Psoas muscle (tissue), 8 donors: Measurements from ENCODE around the gene PITPNM2. TPM values are rescaled to one million over a fixed set of nuclear protein-coding genes. Genes with fewer than 3 reads are reported as not detected.

ENCODE experiments used
- ATAC-seq, 4 donors: fragments of 200-7000 bp; cut with Tn5 transposase; one replicate each; pipeline ENCODE4 v1.9.1; 2020; ENCODE audit warnings: moderate library complexity in 3 of 4, mild to moderate bottlenecking in 2 of 4
- DNase-seq, 2 donors: peaks; one replicate each; pipeline ENCODE4 v3.0.0-alpha.2; 2020
- H3K27ac ChIP-seq: fragments of 200-600 bp; one replicate; pipeline ENCODE4 v1.8.0; 2022
- H3K27me3 ChIP-seq, 3 donors: fragments of 200-600 bp in 1 of 3; one replicate each; pipeline versions ENCODE4 v1.6.1 to v1.8.0; 2013 to 2022; ENCODE audit warnings: low read length in 2 of 3, mild to moderate bottlenecking in 2 of 3, moderate library complexity in 1 of 3; ENCODE audit not compliant: insufficient read depth in 3 of 3
- H3K36me3 ChIP-seq, 2 donors: fragments of 200-600 bp in 1 of 2; one replicate each; pipeline versions ENCODE4 v1.6.1 to v1.8.0; 2013 to 2022; ENCODE audit warnings: low read depth in 1 of 2, mild to moderate bottlenecking in 1 of 2, moderate library complexity in 1 of 2; ENCODE audit not compliant: insufficient read depth in 1 of 2
- H3K4me1 ChIP-seq: fragments of 200-600 bp; one replicate; pipeline ENCODE4 v1.8.0; 2022
- H3K4me3 ChIP-seq: fragments of 200-600 bp; one replicate; pipeline ENCODE4 v1.8.0; 2022; ENCODE audit warnings: mild to moderate bottlenecking
- H3K9me3 ChIP-seq: fragments of 200-600 bp; one replicate; pipeline ENCODE4 v1.8.0; 2022
- WGBS, 3 donors: extraction: QIAGEN DNeasy Blood & Tissue Kit; methylation state at CpG; one replicate each; pipeline versions ENCODE4 v1.1.6 to v1.1.7; 2013; 5-methylcytosine and 5-hydroxymethylcytosine counted together
- intact Hi-C, 2 donors: fragments of 100-400 bp; cut with DNase I; formaldehyde crosslinking; loops; one replicate each; pipeline versions ENCODE4 v1.11.0 to v1.14.2; 2022
- polyA plus RNA-seq, 3 donors: library from polyadenylated mRNA; stranded (reverse); fragments of 200-250 nt; gene quantifications; one replicate each; pipeline ENCODE4 v1.2.3, GENCODE V29; 2013
- total RNA-seq, 4 donors: library from RNA; stranded (reverse); fragmentation: NEBNext Ultra II Directional in 2 of 4; extraction: Animal tissue kit (Norgen Biotek cat#: 25700) in 2 of 4; gene quantifications; one replicate each; pipeline versions ENCODE4 v1.2.1 to v1.2.4, GENCODE V29; 2021 to 2023
- TF ChIP-seq, protein P1 (sequence below): fragments of 200-600 bp; IDR thresholded peaks from one replicate; pipeline ENCODE4 v1.8.0; 2022; ENCODE audit warnings: antibody characterized with exemption
- donor health status: healthy with polysubstance abuse.
- donor health status: DM: no; HTN: no; CAD: no; lungs with moderate emphysema.
- donor health status: Bipolar disorder and iron deficiency.
- donor health status: healthy.
- donor health status: DM: yes; HTN: yes; CAD: no.
- donor health status: DM: no; HTN: no; CAD: no.
- donor health status: DM: no; HTN: no; CAD: no.
- donor health status: DM: yes; HTN: yes; CAD: no.

PITPNM2 gene
- total and polyA plus RNA-seq, 7 donors: 2.2 to 7.4 (median 4.6) TPM

DNA sequence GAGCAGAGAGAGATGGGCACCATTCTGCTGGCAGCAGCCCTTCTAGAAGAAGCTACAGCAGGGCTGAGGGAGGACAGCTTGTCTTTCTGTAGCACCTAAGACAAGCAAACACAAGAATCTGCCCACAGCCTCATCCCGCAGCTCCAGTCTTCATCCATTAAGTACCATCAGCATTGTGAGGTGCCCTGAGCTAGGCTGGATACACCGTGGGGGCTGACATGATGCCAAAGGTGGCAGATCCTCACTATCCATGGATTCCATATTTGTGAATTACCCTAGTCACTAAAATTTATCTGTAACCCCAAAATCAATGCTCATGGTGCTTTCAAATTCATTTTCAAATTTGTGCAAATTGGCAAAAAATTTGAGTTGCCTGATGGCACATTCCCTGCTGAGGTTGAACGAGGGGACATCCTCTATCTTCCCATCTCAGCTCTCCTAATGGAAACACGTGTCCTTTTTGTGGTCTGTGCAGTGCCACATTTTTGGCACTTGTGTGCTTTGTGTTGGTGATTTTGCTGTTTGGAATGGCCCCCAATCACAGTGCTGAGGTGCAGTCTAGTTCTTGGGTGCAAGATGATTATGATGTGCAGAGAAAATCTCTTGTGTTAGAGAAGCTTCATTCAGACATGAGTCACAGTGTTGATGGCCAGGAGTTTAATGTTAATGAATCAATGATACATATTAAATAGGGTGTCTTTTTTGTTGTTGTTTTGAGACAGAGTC lies 7.0 kb downstream of the PITPNM2 start:
- ATAC-seq: no peak

DNA sequence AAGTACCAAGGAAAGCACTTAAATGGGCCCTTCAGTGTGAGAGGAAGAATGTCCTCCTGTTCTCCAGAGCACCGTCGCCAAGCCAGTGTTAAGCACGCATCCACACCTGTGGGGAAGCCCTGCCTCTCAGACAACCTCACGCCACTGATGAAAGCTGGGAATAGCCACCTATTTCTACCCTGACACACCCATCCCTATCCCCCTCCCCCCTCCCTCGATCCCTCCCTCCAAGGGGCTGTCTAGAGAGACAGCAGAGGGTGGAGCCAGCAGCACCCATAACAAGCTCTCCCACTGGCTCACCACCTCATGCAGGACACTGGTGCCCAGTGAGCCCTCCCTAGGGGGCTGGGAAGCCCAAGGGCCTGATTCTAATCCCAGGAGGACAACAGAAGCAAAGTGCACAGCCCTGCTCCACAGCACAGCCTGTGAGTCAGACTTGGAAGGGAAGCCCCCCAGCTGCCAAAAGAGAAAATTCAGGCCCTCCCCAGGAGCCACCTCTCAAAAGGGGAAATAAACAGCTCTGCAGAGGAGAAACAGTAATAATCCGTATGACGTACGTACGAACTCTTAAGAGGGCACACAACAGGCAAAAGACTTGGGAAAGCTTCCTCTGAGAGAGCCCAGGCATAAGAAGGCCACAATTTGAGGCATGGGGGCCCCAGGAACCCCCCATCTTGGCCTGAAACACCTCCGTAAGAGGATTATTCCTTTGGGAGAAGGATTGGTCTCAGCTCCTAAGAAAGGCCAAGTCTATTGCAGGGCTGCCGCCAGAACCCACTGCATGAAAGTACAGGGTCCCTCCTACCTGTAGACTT lies 7.8 kb downstream of the PITPNM2 start:
- Histone ChIP-seq H3K36me3 (no peaks in the 10 kb centered on the region), H3K27me3 (no peaks in the 10 kb centered on the region), H3K4me3 (no peak overlapping the region), H3K4me1 (peaks cover 25% of the 10 kb centered on the region), H3K27ac (no peak overlapping the region), H3K9me3 (no peaks in the 10 kb centered on the region)
- ATAC-seq (no peak), DNase-seq (no peak)
- TF ChIP-seq, protein P1, sequence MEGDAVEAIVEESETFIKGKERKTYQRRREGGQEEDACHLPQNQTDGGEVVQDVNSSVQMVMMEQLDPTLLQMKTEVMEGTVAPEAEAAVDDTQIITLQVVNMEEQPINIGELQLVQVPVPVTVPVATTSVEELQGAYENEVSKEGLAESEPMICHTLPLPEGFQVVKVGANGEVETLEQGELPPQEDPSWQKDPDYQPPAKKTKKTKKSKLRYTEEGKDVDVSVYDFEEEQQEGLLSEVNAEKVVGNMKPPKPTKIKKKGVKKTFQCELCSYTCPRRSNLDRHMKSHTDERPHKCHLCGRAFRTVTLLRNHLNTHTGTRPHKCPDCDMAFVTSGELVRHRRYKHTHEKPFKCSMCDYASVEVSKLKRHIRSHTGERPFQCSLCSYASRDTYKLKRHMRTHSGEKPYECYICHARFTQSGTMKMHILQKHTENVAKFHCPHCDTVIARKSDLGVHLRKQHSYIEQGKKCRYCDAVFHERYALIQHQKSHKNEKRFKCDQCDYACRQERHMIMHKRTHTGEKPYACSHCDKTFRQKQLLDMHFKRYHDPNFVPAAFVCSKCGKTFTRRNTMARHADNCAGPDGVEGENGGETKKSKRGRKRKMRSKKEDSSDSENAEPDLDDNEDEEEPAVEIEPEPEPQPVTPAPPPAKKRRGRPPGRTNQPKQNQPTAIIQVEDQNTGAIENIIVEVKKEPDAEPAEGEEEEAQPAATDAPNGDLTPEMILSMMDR: no peak
- intact Hi-C loops: loop anchor here in 1 of 2 donors (10.0 kb wide), 1 partner anchor 48 kb away; no protein-coding TSS in a partner anchor
- 83 to 91% (median 87%) methylated on average over 11 of the region's 11 CpGs for WGBS, 3 donors

More for the DNA sequence above, 7.0 kb downstream of the PITPNM2 start:
- H3K36me3 ChIP-seq: no peaks in the 10 kb centered on the region
- 88 to 95% (median 91%) methylated on average over 4 of the region's 4 CpGs for WGBS, 3 donors
- H3K4me1 ChIP-seq: peaks cover 25% of the 10 kb centered on the region
- H3K4me3 ChIP-seq: no peak overlapping the region
- no peaks in the 10 kb centered on the region for H3K27me3 ChIP-seq
- DNase-seq: no peak
- no peak overlapping the region for H3K27ac ChIP-seq
- TF ChIP-seq, protein P1: no peak
- intact Hi-C loops: loop anchor here in 1 of 2 donors (10.0 kb wide), 1 partner anchor 49 kb away; no protein-coding TSS in a partner anchor
- H3K9me3 ChIP-seq: no peaks in the 10 kb centered on the region

DNA sequence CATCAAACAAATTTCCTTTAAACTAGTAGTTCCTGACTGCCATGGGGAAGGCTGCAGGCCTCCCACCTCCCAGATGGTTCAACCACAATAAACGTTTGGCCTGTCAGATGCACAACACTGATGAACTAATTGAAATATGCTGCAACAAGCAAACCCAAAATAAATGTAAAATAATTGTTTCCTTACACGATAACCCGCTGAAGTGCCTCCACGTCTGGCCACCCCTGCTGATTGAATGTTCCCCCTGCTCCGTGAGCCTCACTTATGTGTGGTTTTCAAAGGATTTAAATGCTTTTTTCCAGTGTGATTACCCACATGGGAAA lies 8.4 kb downstream of the PITPNM2 start:
- H3K27me3 ChIP-seq: no peaks in the 10 kb centered on the region
- WGBS, 3 donors: 82 to 87% (median 83%) methylated on average over 5 of the region's 5 CpGs
- no peaks in the 10 kb centered on the region for H3K9me3 ChIP-seq
- peak overlapping the region; percentile 48 for H3K27ac ChIP-seq
- H3K4me1 ChIP-seq: peaks cover 25% of the 10 kb centered on the region
- no peak overlapping the region for H3K4me3 ChIP-seq
- TF ChIP-seq, protein P1: no peak
- ATAC-seq (no peak), DNase-seq (no peak)
- intact Hi-C loops: loop anchor here in 1 of 2 donors (10.0 kb wide), 1 partner anchor 48 kb away; no protein-coding TSS in a partner anchor
- no peaks in the 10 kb centered on the region for H3K36me3 ChIP-seq

DNA sequence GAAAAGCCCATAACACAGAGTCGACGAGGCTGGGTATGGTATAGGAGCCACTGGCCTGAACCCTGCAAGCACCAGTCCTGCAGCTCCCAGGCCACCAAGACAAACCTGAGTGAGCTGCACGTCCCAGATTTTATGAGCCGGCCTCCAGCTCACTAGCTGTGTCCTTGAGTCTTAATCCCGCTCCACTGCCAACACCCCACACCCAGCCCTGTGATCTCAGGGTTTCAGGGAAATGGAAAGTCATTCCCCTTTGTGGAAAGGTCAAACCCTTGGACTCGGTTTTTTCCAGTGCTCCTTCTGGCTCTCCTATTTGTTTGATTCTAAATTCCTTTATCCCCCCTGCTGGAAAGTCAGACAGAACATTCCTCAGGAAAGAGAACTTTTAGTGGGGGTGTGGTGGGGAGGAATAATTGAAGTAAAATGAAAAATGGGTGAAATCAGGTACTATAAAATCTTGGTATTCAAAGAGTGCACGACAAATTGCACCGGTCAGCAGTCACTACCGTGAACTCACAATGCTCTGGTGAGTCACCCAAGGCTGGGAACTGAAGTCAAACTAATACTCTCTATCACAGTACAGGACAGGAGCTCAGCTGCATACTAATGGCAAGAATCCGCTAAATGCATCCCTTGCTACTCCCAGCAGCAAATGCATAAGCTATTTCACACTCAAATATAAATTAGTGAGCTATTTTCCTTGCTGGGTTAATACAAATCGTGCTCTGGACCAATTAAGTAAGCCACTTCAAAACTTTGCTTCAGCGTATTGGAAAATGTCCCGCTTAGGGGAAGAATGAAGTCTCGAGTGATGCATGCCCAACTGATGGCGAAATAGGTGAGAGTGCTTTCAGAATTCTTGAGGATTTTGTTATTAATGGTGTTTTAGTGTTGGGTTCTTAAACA lies 9.0 kb downstream of the PITPNM2 start:
- intact Hi-C loops: loop anchor here in 1 of 2 donors (10.0 kb wide), 1 partner anchor 47 kb away; no protein-coding TSS in a partner anchor
- no peaks in the 10 kb centered on the region for H3K27me3 ChIP-seq
- WGBS, 3 donors: 41 to 48% (median 46%) methylated on average over 15 of the region's 15 CpGs
- peak overlapping the region; percentile 48 for H3K27ac ChIP-seq
- no peaks in the 10 kb centered on the region for H3K9me3 ChIP-seq
- H3K4me1 ChIP-seq: peaks cover 25% of the 10 kb centered on the region
- DNase-seq: peak in 1 of 2 donors; percentile 71
- ATAC-seq: peak; percentile 89 to 94 (median 92)
- no peaks in the 10 kb centered on the region for H3K36me3 ChIP-seq
- H3K4me3 ChIP-seq: no peak overlapping the region
- TF ChIP-seq, protein P1: no peak
